ENCODE data around the gene MYO18A. TPM values are rescaled to one million over a fixed set of nuclear protein-coding genes. Genes with fewer than 3 reads are reported as not detected.
A peak's percentile ranks its signal among the peaks of the same experiment; 100 is the strongest.

The MYO18A gene
- polyA plus RNA-seq, 1 donor (not counting 4 experiments of a cell fraction or from before 2014, with no cell fraction given), result 20.0 TPM

DNA sequence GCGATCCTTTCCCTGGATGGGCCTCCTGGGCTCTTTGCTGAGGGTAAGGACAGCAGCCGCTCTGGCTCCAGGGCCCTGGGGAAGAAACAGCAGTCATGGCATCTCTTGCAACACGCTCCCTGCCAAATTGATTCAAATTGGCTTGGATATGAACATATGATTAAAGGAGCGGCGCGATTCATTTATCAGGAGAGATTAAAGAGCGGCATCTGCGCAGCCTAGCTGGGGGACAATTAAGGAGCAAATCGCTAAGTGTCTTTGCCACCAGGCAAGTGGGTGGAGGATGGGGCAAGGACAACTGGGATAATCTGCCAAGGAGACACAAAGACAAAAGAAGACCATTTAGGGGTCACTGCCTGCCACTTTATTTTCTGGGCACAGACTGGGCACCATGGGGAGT lies 109.4 kb downstream of the MYO18A start:
- TF ChIP-seq EZH2 (IDR thresholded peaks at IDR 0.05; ENCODE audit: low read length) (no peak), CTCF (optimal IDR thresholded peaks at IDR 0.05 in 1 of 3, IDR thresholded peaks at IDR 0.05 in 1 of 3, conservative IDR thresholded peaks at IDR 0.05 in 1 of 3; ENCODE audit: extremely low read depth in 1 of 3, insufficient read depth in 2 of 3, low read length in 3 of 3) (no peak)
- Histone ChIP-seq H3K4me3 (ENCODE audit: control insufficient read depth in 2 of 3, extremely low read depth in 1 of 3, insufficient read depth in 2 of 3, low read depth in 1 of 3, low read length in 3 of 3) (no peak overlapping the region), H3K36me3 (ENCODE audit: control insufficient read depth in 2 of 2, extremely low read depth in 1 of 2, insufficient read depth in 2 of 2, low read length in 2 of 2) (no peaks in the 10 kb centered on the region), H3K4me1 (ENCODE audit: control insufficient read depth, extremely low read depth, insufficient read depth, low read length) (peaks cover 6% of the 10 kb centered on the region), H3K27ac (ENCODE audit: control insufficient read depth, insufficient read depth, low read length) (no peak overlapping the region), H3K79me2 (ENCODE audit: control insufficient read depth, insufficient read depth, low read length) (no peaks in the 10 kb centered on the region), H4K20me1 (ENCODE audit: control insufficient read depth, extremely low read depth, insufficient read depth, low read length) (no peaks in the 10 kb centered on the region), H2AFZ (ENCODE audit: control insufficient read depth, low read length) (no peak overlapping the region), H3K4me2 (ENCODE audit: control insufficient read depth, extremely low read depth, insufficient read depth, low read depth, low read length) (no peak overlapping the region), H3K9me1 (ENCODE audit: control insufficient read depth, extremely low read depth, insufficient read depth, low read length) (no peaks in the 10 kb centered on the region), H3K27me3 (ENCODE audit: control insufficient read depth, extremely low read depth, insufficient read depth, low read length) (peaks cover 14% of the 10 kb centered on the region), H3K9me3 (ENCODE audit: control insufficient read depth, low read depth, low read length) (no peaks in the 10 kb centered on the region), H3K9ac (ENCODE audit: control insufficient read depth, extremely low read depth, insufficient read depth, low read length) (no peak overlapping the region)
- no peak for DNase-seq (ENCODE audit: low read depth, low spot score)
- dilution Hi-C loops (cut with MboI; ENCODE audit: extremely low pct_ligation_motif_present, low sequenced_read_pairs), result no loop called here
- no peak for FAIRE-seq

DNA sequence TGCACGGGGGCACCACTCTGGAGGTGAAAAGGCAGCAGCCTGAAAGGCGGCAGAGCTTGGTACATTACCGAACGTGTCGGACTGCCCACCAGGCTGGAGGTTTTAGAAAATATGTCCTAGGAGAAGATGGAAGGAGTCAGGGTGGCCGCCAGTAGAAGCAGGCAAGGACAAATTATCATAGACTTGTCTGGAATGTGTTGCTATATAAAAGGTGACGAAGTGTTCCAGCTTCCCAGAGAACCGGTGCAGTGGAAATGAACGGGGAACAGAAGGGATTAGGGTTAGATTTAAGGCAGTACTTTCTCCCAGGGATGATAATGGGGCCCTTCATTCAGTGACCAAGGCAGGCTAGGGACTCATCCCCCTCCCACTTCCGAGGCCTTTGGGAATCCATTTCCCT lies 109.9 kb downstream of the MYO18A start:
- no peaks in the 10 kb centered on the region for H3K79me2 ChIP-seq (ENCODE audit: control insufficient read depth, insufficient read depth, low read length)
- H3K36me3 ChIP-seq (ENCODE audit: control insufficient read depth in 2 of 2, extremely low read depth in 1 of 2, insufficient read depth in 2 of 2, low read length in 2 of 2), result no peaks in the 10 kb centered on the region
- no peak overlapping the region for H3K4me2 ChIP-seq (ENCODE audit: control insufficient read depth, extremely low read depth, insufficient read depth, low read depth, low read length)
- H3K9me1 ChIP-seq (ENCODE audit: control insufficient read depth, extremely low read depth, insufficient read depth, low read length), result no peaks in the 10 kb centered on the region
- TF ChIP-seq EZH2 (IDR thresholded peaks at IDR 0.05; ENCODE audit: low read length), result no peak
- TF ChIP-seq CTCF (optimal IDR thresholded peaks at IDR 0.05 in 1 of 3, IDR thresholded peaks at IDR 0.05 in 1 of 3, conservative IDR thresholded peaks at IDR 0.05 in 1 of 3; ENCODE audit: extremely low read depth in 1 of 3, insufficient read depth in 2 of 3, low read length in 3 of 3), result no peak
- H3K27ac ChIP-seq (ENCODE audit: control insufficient read depth, insufficient read depth, low read length), result no peak overlapping the region
- H2AFZ ChIP-seq (ENCODE audit: control insufficient read depth, low read length), result no peak overlapping the region
- no peaks in the 10 kb centered on the region for H4K20me1 ChIP-seq (ENCODE audit: control insufficient read depth, extremely low read depth, insufficient read depth, low read length)
- FAIRE-seq (peak; percentile 13), DNase-seq (ENCODE audit: low read depth, low spot score) (no peak)
- no peak overlapping the region for H3K9ac ChIP-seq (ENCODE audit: control insufficient read depth, extremely low read depth, insufficient read depth, low read length)
- H3K4me1 ChIP-seq (ENCODE audit: control insufficient read depth, extremely low read depth, insufficient read depth, low read length), result peaks cover 6% of the 10 kb centered on the region
- dilution Hi-C loops (cut with MboI; ENCODE audit: extremely low pct_ligation_motif_present, low sequenced_read_pairs), result no loop called here
- H3K9me3 ChIP-seq (ENCODE audit: control insufficient read depth, low read depth, low read length), result no peaks in the 10 kb centered on the region
- peaks cover 18% of the 10 kb centered on the region for H3K27me3 ChIP-seq (ENCODE audit: control insufficient read depth, extremely low read depth, insufficient read depth, low read length)
- no peak overlapping the region for H3K4me3 ChIP-seq (ENCODE audit: control insufficient read depth in 2 of 3, extremely low read depth in 1 of 3, insufficient read depth in 2 of 3, low read depth in 1 of 3, low read length in 3 of 3)

Measured in keratinocyte (primary cell).